ENCODE measurements around the gene CD80.
"Not testable (repeated sequence)": the region's sequence is repeated elsewhere in the genome, so short reads cannot be mapped to it uniquely, and the experiment has no call there.

Gene CD80
- 2.1 to 445 (median 20.9) reads per million in 18 experiments for total RNA-seq

- DNase-seq, result peak; percentile 79 to 87
Measured at GRCh38 chr3:119559441-119559963, at the start of gene CD80. TSS of gene CD80 (minus strand) at chr3:119559614. CDS start at chr3:119557728, 1,886 bp downstream.

GRCh38 chr3:119608405-119609000 is 49.1 kb upstream of the CD80 start:
- no peak for DNase-seq

- DNase-seq, result no peak
Measured at GRCh38 chr3:119604878-119605277, 45.5 kb upstream of the CD80 start.

- DNase-seq, result no peak
Measured at GRCh38 chr3:119602676-119603075, 43.3 kb upstream of the CD80 start.

- DNase-seq, result no peak
Measured at GRCh38 chr3:119601154-119601553, 41.7 kb upstream of the CD80 start.

GRCh38 chr3:119600732-119601131 is 41.3 kb upstream of the CD80 start:
- DNase-seq, result peak; percentile 40 to 48

- no peak for DNase-seq
Measured at GRCh38 chr3:119599558-119600174, 40.3 kb upstream of the CD80 start.

- no peak for DNase-seq
Measured at GRCh38 chr3:119598410-119599098, 39.1 kb upstream of the CD80 start.

- no peak for DNase-seq
Measured at GRCh38 chr3:119597548-119598288, 38.3 kb upstream of the CD80 start, which contains the start of gene PLA1A. TSS of gene PLA1A (plus strand) at chr3:119597885. CDS start at chr3:119597914, 29 bp downstream.

- peak; percentile 36 to 44 for DNase-seq
Measured at GRCh38 chr3:119596398-119596797, 37.0 kb upstream of the CD80 start.

- peak in 1 of 2 donors; percentile 20 for DNase-seq
Measured at GRCh38 chr3:119595639-119596334, 36.4 kb upstream of the CD80 start.

GRCh38 chr3:119594929-119595328 is 35.5 kb upstream of the CD80 start:
- DNase-seq, result not testable (repeated sequence)

GRCh38 chr3:119594066-119594465 is 34.7 kb upstream of the CD80 start:
- DNase-seq, result no peak

GRCh38 chr3:119592861-119593260 is 33.4 kb upstream of the CD80 start:
- no peak for DNase-seq

GRCh38 chr3:119590706-119591105 is 31.3 kb upstream of the CD80 start:
- no peak for DNase-seq

GRCh38 chr3:119589102-119589773 is 29.8 kb upstream of the CD80 start:
- DNase-seq, result peak; percentile 79 to 81

GRCh38 chr3:119588112-119588511 is 28.7 kb upstream of the CD80 start:
- DNase-seq, result peak; percentile 94

GRCh38 chr3:119586733-119587172 is 27.3 kb upstream of the CD80 start:
- peak; percentile 48 to 75 for DNase-seq

GRCh38 chr3:119585856-119586570 is 26.6 kb upstream of the CD80 start:
- peak; percentile 23 to 59 for DNase-seq

- peak; percentile 25 to 68 for DNase-seq
Measured at GRCh38 chr3:119585208-119585607, 25.8 kb upstream of the CD80 start.

GRCh38 chr3:119582178-119582577 is 22.8 kb upstream of the CD80 start:
- peak in 1 of 2 donors; percentile 71 for DNase-seq

Data from inflammatory macrophage (primary cell).